ENCODE data around the gene GATB.

Gene GATB

DNA sequence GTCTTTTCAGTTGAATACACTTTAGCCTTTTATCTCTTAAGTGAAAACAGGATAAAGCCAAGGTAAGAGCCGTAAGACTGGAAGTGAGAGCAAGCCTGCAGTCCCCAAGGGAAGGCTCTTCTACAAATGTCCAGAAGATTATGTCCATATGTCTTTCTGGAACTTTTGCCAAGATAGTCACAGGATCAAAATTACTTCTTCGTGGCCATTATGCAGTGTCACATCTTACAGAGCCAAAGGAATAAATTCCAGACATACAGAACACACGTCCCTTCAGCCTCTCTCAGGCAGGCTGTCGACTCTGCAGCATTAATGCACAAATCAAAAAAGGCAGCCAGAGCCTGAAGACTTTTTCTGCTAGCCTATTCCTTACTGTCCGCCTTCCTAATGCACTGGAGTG, 10.9 kb upstream of the GATB start:
- H3K36me3 ChIP-seq (ENCODE audit: insufficient read depth, low read length), result no peaks in the 10 kb centered on the region
- no peaks in the 10 kb centered on the region for H3K79me2 ChIP-seq (ENCODE audit: insufficient read depth, low read length)
- no peak overlapping the region for H3K27ac ChIP-seq (ENCODE audit: low read depth, low read length, poor library complexity, severe bottlenecking)
- H3K4me2 ChIP-seq (ENCODE audit: low read length), result no peak overlapping the region
- H3K9me3 ChIP-seq (ENCODE audit: low read length), result no peaks in the 10 kb centered on the region
- H2AFZ ChIP-seq (ENCODE audit: low read length), result no peak overlapping the region
- H3K9me2 ChIP-seq (ENCODE audit: low read depth, low read length), result no peaks in the 10 kb centered on the region
- H3K9ac ChIP-seq (ENCODE audit: low read length), result no peak overlapping the region
- H3K27me3 ChIP-seq (ENCODE audit: insufficient read depth, low read length), result no peaks in the 10 kb centered on the region
- H3K4me3 ChIP-seq (ENCODE audit: low read depth, low read length, poor library complexity, severe bottlenecking), result no peak overlapping the region
- H3K4me1 ChIP-seq (ENCODE audit: insufficient read depth, low read length, severe bottlenecking), result no peaks in the 10 kb centered on the region
- no peaks in the 10 kb centered on the region for H4K20me1 ChIP-seq (ENCODE audit: insufficient read depth, low read length)
- no peaks in the 10 kb centered on the region for H3F3A ChIP-seq (ENCODE audit: insufficient read depth, low read length)
- TF ChIP-seq, protein P1, sequence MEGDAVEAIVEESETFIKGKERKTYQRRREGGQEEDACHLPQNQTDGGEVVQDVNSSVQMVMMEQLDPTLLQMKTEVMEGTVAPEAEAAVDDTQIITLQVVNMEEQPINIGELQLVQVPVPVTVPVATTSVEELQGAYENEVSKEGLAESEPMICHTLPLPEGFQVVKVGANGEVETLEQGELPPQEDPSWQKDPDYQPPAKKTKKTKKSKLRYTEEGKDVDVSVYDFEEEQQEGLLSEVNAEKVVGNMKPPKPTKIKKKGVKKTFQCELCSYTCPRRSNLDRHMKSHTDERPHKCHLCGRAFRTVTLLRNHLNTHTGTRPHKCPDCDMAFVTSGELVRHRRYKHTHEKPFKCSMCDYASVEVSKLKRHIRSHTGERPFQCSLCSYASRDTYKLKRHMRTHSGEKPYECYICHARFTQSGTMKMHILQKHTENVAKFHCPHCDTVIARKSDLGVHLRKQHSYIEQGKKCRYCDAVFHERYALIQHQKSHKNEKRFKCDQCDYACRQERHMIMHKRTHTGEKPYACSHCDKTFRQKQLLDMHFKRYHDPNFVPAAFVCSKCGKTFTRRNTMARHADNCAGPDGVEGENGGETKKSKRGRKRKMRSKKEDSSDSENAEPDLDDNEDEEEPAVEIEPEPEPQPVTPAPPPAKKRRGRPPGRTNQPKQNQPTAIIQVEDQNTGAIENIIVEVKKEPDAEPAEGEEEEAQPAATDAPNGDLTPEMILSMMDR (IDR thresholded peaks at IDR 0.05; ENCODE audit: low read length), result no peak
- no peak for TF ChIP-seq EZH2 (IDR thresholded peaks at IDR 0.05; ENCODE audit: borderline replicate concordance, low read length)

DNA sequence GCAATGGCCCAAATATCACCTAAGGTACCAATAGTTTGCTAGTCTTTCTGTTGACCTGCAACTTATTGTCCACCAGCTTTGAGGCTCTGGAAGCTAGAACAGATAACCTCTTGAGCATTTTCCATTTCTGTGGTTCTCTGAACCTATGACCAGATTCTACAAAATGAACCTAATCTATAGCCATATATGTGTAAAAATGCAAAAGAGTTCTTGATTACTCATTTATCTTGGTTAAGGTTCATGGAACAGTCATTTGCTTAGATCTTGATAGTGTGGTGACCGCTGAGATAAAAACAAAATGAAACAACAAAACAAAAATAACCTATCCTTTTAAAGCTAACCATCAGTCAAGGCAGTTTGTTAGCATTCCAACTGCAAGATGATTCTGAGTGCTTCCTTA, 9.3 kb upstream of the GATB start:
- H3K79me2 ChIP-seq (ENCODE audit: insufficient read depth, low read length), result no peaks in the 10 kb centered on the region
- no peaks in the 10 kb centered on the region for H3K4me1 ChIP-seq (ENCODE audit: insufficient read depth, low read length, severe bottlenecking)
- no peak overlapping the region for H3K4me3 ChIP-seq (ENCODE audit: low read depth, low read length, poor library complexity, severe bottlenecking)
- H4K20me1 ChIP-seq (ENCODE audit: insufficient read depth, low read length), result no peaks in the 10 kb centered on the region
- no peak overlapping the region for H2AFZ ChIP-seq (ENCODE audit: low read length)
- H3K9me3 ChIP-seq (ENCODE audit: low read length), result no peaks in the 10 kb centered on the region
- no peak overlapping the region for H3K9ac ChIP-seq (ENCODE audit: low read length)
- H3K4me2 ChIP-seq (ENCODE audit: low read length), result no peak overlapping the region
- TF ChIP-seq EZH2 (IDR thresholded peaks at IDR 0.05; ENCODE audit: borderline replicate concordance, low read length), result no peak
- TF ChIP-seq, protein P1 (IDR thresholded peaks at IDR 0.05; ENCODE audit: low read length), result no peak
- H3K9me2 ChIP-seq (ENCODE audit: low read depth, low read length), result no peaks in the 10 kb centered on the region
- H3K36me3 ChIP-seq (ENCODE audit: insufficient read depth, low read length), result no peaks in the 10 kb centered on the region
- no peaks in the 10 kb centered on the region for H3F3A ChIP-seq (ENCODE audit: insufficient read depth, low read length)
- H3K27ac ChIP-seq (ENCODE audit: low read depth, low read length, poor library complexity, severe bottlenecking), result no peak overlapping the region
- no peaks in the 10 kb centered on the region for H3K27me3 ChIP-seq (ENCODE audit: insufficient read depth, low read length)

DNA sequence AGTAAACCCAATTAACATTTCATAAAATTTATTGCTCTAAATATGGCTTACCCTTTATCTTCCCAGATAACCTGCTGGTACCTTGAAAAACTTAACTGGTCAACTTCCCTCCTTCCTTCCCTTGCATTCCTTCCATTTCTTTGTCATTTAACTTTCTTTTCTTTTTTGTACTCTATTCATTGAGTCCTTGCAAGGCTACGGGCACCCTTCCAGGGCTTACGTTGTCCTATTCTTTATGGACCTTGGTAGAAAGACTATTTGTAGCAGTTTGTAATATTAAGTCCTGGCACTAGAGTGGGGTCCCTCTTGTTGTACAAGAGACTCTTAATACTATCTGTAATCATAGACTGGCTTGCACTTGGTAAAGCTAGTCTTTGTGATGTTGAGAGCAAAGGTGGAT, 8.0 kb upstream of the GATB start:
- no peaks in the 10 kb centered on the region for H3K27me3 ChIP-seq (ENCODE audit: insufficient read depth, low read length)
- no peak overlapping the region for H3K27ac ChIP-seq (ENCODE audit: low read depth, low read length, poor library complexity, severe bottlenecking)
- H4K20me1 ChIP-seq (ENCODE audit: insufficient read depth, low read length), result no peaks in the 10 kb centered on the region
- H3K4me1 ChIP-seq (ENCODE audit: insufficient read depth, low read length, severe bottlenecking), result no peaks in the 10 kb centered on the region
- H3K9me3 ChIP-seq (ENCODE audit: low read length), result no peaks in the 10 kb centered on the region
- H3K36me3 ChIP-seq (ENCODE audit: insufficient read depth, low read length), result no peaks in the 10 kb centered on the region
- H3K9me2 ChIP-seq (ENCODE audit: low read depth, low read length), result no peaks in the 10 kb centered on the region
- TF ChIP-seq, protein P1 (IDR thresholded peaks at IDR 0.05; ENCODE audit: low read length), result no peak
- no peak for TF ChIP-seq EZH2 (IDR thresholded peaks at IDR 0.05; ENCODE audit: borderline replicate concordance, low read length)
- no peaks in the 10 kb centered on the region for H3K79me2 ChIP-seq (ENCODE audit: insufficient read depth, low read length)
- no peak overlapping the region for H3K4me3 ChIP-seq (ENCODE audit: low read depth, low read length, poor library complexity, severe bottlenecking)
- H3F3A ChIP-seq (ENCODE audit: insufficient read depth, low read length), result no peaks in the 10 kb centered on the region
- H2AFZ ChIP-seq (ENCODE audit: low read length), result no peak overlapping the region
- no peak overlapping the region for H3K9ac ChIP-seq (ENCODE audit: low read length)
- no peak overlapping the region for H3K4me2 ChIP-seq (ENCODE audit: low read length)
